T-helper 1 cell (primary cell): Measurements from ENCODE around the gene NMRAL1.
A peak's percentile ranks its signal among the peaks of the same experiment; 100 is the strongest.

ENCODE experiments used
- DNase-seq, 5 donors: peaks; one replicate each; pipeline ENCODE4 v3.0.0-alpha.2; 2012 to 2020
- total RNA-seq, 4 donors: gene quantifications; one replicate each; lab custom pipeline; 2026; lab: John Stamatoyannopoulos, UW

NMRAL1 gene
- 23.2 to 33.6 (median 26.0) reads per million in 4 donors for total RNA-seq

DNA sequence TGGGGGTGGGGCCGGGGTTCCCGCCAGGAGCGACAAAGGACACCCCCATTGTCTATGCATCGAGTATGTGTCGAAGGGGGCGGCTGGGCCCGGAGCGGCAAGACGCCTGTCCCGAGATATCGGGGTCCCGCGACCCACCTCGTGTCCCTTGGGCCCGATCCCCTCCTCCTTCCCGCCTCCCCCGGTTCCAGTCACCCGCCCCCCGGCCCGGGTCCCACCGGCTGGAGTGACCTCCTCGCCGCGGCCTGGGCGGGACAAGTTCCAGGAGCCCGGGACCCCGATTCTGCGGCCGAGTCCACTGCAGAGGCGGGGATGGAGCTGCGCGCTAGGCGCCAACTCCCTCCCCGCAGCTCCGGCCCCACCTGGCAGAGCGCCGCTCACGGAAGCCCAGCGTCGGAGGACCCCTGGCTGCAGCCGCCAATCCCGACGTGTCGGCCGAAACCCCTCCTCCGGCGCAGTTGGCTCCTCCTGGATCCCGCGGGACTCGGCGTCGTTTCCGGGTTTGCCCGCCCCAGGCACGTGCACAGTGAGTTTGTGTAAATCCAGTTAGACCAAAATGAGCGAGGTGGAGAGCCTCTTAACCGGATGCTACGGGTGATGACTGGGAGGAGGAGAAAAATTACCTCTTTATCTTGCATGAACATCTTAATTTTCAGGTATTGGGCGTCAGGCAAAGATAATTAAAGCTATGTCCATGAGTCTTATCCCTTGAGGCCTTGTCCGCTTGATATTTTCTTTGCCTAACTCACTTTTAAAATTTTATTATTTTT, at the start of gene NMRAL1:
NMRAL1 (minus strand) TSS at position 434 of the 770 bp plus-strand sequence. CDS start 493 bp downstream, outside the sequence.
- DNase-seq = peak; percentile 76 to 90 (median 82)

DNA sequence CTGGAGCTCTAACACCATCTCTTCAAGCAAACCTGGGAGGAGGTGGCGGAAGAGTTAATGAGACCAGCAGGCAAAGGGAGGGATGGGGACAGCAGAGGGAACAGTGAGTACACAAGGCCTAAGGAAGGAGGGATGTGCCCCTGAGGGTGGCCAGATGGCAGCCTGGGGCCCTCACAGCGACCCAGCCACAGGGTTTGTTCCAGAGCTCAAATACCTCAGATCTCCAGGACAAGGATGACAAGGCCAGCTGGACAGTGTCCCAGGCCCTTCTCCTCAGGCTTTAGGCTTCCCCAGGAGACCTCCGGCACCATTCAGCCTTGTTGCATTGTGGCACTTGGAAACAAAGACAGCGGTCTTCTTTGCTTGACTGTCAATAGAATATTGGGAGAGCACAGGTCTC, 49.3 kb upstream of the NMRAL1 start:
- no peak for DNase-seq

GRCh38 chr16:4522051-4522581, 47.7 kb upstream of the NMRAL1 start:
- no peak for DNase-seq

DNA sequence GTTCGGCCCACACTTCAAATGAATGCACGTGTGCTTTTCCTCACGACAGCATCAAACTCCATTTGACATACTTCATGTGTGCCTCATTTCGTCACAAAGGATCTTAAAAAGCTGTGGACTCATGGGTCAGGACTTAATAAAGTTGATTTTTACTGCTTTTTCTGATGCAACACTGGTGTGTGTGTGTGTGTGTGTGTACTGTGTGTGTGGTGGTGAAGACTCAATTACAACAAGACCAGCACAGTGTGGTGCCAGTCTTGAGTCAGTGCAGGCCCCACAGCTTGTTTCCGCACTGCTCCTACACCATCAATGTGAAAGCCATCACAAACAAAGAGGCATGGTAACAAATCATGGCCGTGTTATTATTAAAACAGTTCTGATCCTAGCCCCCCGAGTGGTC, 46.5 kb upstream of the NMRAL1 start:
- DNase-seq = no peak

DNA sequence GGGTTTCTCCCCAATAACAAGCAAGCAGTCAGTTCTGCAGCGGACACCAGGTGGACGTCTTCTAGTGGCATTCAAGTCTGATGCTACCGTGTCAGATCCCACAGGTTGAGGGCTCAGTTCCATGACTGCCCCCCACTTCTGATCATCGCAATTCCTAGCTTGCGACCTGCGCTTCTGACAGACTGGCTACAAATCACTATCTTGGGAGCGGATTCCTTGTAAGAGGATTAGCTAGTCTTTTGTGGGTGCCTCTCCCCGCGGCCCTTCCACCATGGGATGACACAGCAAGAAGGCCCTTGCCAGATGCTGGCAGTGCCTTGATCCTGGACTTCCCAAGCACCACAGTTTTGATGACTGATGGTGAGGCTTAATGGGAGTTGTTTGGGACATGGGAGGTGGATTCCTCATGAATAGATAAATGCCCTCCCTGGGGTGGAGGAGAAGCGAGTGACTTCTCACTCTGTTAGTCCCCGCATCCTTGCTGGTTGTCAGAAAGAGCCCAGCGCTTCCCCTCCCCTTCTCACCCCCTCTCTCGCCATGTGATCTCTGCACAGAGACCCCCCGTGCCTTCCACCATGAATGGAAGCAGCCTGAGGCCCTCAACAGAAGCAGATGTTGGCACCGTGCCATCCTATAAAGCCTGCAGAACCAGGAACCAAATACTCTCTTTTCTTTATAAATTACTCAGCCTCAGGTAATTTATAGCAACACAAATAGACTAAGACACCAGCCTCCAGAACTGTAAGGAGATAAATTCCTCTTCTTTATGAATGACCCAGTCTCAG, 45.0 kb upstream of the NMRAL1 start:
- DNase-seq = no peak

DNA sequence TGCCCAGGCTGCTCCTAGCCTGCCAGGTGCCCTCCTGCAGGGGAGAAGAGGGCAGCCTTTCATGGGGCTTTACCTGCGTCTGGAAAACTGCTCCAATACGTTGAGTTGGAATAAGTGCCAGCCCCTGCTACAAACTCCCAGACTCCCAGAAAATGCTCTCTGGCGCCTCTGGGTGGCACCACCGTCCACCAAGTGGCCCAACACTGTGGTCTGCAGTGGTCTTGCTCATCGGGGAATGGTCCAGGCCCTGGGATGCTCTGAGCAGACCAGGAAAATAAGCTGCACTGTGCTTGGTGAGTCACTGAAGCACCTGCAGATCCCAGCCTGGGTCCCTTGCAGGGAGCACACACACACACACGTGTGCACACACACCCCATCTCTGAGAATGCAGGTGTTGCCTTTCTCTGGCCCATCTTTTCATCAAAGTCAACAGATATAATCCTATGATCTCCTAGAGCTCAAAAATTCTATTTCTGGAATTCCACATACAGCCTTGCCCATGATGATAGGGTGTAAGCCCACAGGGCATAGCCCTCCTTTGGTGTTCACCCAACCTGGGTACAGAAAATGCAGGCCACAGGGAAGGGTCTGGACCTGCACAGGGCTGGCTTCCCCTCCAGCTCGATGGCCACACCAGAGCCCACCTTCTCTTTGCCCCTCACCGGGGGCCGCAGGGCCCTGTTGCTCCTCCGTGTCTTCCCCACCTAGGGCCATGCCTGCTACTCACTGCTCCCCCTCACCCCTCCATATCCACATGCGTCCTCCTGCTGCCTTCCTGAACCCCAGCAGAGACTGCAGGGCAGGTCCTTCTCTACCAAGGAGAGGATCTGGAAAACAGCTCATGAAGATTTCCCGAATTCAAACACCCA, 43.6 kb upstream of the NMRAL1 start:
- DNase-seq = no peak

DNA sequence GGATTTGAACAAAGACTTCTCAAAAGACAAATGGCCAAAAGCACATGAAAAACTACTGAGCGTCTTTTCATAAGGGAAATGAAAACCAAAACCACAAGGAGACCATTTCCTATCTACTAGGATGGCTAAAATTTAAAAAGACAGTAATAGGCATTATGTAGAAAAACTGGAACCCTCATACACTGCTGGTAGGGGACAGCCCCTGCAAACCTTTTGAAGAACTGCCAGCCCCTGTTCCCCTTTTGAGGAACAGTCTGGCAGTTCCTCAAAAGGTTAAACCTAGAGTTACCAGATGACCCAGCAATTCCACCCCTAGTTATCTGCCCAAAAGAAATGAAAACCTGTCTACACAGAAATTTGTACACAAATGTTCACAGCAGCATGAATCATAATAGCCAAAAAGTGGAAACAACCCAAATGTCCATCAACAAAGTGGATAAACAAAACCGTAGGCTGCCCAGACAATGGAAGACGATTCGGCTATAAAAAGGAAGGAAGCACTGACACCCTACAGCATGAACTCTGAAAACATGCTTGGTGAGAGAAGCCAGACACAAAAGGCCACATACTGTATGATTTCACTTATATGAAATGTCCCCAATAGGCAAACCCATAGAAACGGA, 41.3 kb upstream of the NMRAL1 start:
- peak in 1 of 5 donors; percentile 53 for DNase-seq

DNA sequence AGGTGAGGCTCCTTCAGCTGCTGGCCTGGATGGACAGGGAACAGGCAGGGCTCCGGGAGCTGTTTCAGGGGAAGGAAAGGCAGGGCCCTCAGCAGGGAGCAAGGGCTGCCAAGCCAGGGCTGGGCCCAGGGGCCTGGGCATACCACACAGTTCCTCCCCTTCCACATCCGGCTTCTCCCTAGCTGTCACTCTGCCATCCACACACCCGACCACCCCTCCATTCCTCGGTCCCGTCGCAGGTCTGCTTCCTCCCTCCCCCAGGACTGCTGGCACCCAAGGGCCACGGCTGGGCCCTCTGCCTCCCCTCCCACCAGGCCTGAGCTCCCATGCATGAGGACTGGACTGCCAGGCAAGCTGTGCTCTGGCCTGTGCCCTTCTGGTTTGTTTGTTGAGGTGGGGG, 40.2 kb upstream of the NMRAL1 start:
- DNase-seq = no peak

DNA sequence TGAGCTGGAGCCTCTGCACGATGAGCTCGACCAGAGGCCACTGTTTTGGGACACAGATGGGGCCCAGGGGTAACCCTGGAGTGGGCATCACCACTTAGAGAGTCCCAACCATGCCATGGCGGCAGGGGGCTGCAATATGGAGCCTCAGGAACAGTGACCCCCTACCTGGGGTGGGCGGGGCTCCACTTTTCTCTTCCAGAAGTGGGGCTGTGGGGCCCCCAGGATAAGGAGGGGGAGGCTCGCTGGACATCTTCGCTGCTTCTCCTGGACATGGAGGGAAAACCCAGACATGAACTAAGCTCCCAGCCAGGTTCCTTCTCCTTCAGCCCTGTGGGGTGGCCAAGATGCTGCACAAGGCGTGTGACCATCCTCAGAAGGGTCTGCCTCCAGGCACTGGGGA, 39.5 kb upstream of the NMRAL1 start:
- DNase-seq = no peak

DNA sequence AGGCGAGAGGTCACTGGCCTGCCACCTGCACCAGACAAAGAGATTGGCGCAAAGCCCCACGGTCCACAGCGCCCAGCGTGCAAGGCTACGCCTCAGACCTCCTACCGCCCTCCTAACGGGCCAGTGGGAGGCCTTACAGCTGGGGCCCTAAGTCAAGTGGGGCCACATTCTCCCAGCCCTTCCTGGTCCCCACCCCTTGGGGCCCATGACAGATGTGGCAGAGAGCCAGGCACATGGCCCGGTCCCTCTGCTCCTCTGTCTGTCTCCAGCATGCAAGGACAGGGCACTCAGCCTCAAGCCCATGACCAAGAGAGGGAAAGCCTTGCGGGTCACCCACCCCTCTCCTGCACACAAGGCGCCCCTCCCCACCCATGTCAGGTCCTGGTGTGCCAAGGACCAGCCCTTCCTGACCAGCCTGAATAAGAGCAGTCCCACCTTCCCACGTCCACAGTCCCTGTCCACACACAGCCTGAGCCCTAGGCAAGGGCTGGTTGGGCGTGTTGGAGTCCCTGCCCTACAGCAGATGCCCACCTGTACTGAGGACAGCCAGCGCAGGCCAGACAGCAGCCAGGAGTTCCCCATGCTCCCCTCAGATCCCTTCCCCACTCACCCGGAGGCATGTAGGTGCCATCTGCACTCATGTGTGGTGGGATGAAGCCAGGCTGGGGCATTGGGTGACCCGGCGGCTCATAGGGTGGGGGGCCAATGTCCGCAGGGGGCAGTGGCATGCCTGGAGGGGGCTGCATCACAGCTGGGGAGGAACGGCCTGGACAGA, 38.8 kb upstream of the NMRAL1 start:
- no peak for DNase-seq

DNA sequence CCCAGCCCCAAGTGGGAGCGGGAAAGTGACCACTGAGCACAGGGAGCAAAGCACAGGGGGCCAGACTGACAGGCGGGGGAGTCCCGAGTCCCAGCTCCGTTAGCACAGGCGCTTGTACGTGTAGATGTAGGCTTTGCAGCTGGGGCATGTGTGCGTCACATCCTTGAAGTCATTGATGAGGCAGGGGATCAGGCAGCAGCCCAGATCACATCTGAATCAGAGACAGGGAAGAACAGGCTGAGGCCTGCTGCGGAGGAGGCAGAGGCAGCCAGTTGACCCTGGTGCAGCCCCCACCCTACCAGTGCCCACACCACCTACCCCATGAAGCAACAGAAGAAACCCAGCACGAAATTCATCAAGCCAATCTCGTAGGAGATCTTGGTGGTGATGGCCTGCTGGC, 38.0 kb upstream of the NMRAL1 start:
- no peak for DNase-seq

- DNase-seq = no peak
These were observed 37.1 kb upstream of the NMRAL1 start for GRCh38 chr16:4511441-4512082.

- DNase-seq = no peak
These were observed 36.5 kb upstream of the NMRAL1 start for GRCh38 chr16:4510747-4511426.

- no peak for DNase-seq
These were observed 35.7 kb upstream of the NMRAL1 start for GRCh38 chr16:4510131-4510530.

- DNase-seq = no peak
These were observed 35.0 kb upstream of the NMRAL1 start for GRCh38 chr16:4509420-4509819.

DNA sequence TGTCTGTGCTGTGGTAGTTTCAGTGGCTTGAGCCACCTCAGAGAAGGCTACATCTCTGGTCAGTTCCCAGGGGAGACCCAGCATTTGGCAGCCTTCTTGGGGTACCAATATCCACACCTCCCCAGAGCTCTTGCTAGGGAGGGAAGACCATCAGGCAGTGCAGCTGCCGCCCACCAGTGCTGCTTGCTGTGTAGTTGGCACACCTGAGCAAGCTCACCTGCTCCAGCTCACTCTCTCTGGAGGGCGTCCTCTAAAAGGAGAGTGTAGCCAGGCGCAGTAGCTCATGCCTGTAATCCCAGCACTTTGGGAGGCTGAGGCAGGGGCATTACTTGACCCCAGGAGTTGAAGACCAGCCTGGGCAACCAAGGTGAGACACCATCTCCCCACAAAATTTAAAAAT, 34.4 kb upstream of the NMRAL1 start:
- DNase-seq = no peak

DNA sequence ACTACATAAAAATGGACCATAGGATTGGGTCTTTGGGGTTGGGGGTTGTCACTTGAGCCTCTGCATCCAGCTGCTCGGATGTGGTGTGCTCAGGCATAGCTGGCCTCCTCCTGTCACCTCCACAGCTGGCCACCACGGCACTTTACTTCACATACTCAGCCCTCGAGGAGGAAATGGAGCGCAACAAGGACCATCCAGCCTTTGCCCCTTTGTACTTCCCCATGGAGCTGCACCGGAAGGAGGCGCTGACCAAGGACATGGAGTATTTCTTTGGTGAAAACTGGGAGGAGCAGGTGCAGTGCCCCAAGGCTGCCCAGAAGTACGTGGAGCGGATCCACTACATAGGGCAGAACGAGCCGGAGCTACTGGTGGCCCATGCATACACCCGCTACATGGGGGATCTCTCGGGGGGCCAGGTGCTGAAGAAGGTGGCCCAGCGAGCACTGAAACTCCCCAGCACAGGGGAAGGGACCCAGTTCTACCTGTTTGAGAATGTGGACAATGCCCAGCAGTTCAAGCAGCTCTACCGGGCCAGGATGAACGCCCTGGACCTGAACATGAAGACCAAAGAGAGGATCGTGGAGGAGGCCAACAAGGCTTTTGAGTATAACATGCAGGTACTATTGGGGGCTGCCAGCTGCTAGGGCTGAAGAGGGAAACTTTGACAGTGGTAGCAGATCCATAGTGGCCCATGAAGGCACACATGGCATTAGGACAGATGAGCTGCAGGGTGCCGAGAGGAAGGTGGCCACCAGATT, 33.3 kb upstream of the NMRAL1 start:
- no peak for DNase-seq

- DNase-seq = peak in 4 of 5 donors; percentile 47 to 77 (median 50)
These were observed 32.0 kb upstream of the NMRAL1 start for GRCh38 chr16:4506450-4506849.

DNA sequence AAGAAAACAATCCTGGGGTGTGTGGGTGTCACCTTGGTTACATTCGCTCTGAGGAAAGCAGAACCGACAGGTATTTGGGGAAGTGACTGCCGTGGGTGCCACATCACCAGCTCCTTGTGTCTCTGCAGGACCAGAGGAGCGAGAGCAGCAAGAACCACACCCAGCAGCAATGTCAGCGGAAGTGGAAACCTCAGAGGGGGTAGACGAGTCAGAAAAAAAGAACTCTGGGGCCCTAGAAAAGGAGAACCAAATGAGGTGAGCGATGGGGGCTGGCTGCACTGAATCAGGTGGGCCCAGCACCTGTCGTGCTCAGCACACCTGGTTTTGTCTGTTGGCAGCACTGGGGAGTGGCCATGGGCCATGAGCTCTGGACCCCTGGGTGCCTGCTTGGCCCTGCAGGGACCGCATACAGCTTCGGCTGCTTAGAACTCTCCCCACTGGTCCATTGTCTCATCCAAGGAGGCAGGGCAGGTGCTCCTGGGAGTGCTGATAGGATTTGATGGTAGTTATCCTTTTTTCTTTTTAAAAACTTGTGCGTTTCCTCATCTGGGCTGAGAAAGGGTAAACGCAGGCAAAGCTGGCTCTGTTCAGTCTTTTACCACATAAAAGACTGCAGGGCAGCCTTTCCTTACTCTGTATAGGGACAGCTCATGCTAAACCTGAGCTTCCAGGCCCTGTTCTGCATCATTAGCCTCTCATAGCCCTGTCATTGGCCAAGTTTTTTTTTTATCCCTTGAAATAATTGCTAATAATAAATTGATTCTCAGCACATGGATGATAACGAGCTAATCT, 31.1 kb upstream of the NMRAL1 start:
- DNase-seq = peak; percentile 47 to 87 (median 64)
